Kidney (tissue), 14 donors: Measurements from ENCODE around the gene TBC1D5. TPM values are rescaled to one million over a fixed set of nuclear protein-coding genes. Genes with fewer than 3 reads are reported as not detected.
A peak's percentile ranks its signal among the peaks of the same experiment; 100 is the strongest.
"Not testable (repeated sequence)": the region's sequence is repeated elsewhere in the genome, so short reads cannot be mapped to it uniquely, and the experiment has no call there.

Source experiments
- DNase-seq, 5 donors: peaks; one replicate each; pipeline ENCODE4 v3.0.0-alpha.2; 2013 to 2020
- FAIRE-seq: peaks from 2 replicates; lab custom pipeline; 2012; peaks lifted over from hg19 to GRCh38; lab: Jason Lieb, UNC
- H3K27ac ChIP-seq, 2 donors: one replicate each; pipeline ENCODE4 v1.7.0; 2013; ENCODE audit warnings: low read depth in 2 of 2, low read length in 2 of 2, inconsistent platforms in 1 of 2
- H3K27me3 ChIP-seq: one replicate; pipeline ENCODE4 v1.7.1; 2013; ENCODE audit warnings: low read length, inconsistent platforms; ENCODE audit not compliant: control insufficient read depth, insufficient read depth
- H3K36me3 ChIP-seq, 3 donors: one replicate each; pipeline versions ENCODE4 v1.7.0 to v1.7.1; 2013; ENCODE audit warnings: low read length in 3 of 3, control low read depth in 1 of 3, inconsistent platforms in 1 of 3; ENCODE audit not compliant: insufficient read depth in 3 of 3, control insufficient read depth in 2 of 3
- H3K4me1 ChIP-seq, 3 donors: one replicate each; pipeline versions ENCODE4 v1.7.0 to v1.7.1; 2013; ENCODE audit warnings: low read length in 3 of 3, inconsistent platforms in 1 of 3, low read depth in 1 of 3; ENCODE audit not compliant: control insufficient read depth in 2 of 3, insufficient read depth in 2 of 3
- H3K4me3 ChIP-seq, 3 donors: one replicate each; pipeline versions ENCODE4 v1.7.0 to v1.8.1; 2013; ENCODE audit warnings: low read length in 3 of 3, control low read depth in 1 of 3, inconsistent platforms in 1 of 3
- H3K9ac ChIP-seq, 3 donors: one replicate each; pipeline versions ENCODE4 v1.7.0 to v1.7.1; 2013; ENCODE audit warnings: low read length in 3 of 3, control low read depth in 1 of 3, inconsistent platforms in 1 of 3
- H3K9me3 ChIP-seq, 3 donors: one replicate each; pipeline versions ENCODE4 v1.7.0 to v1.7.1; 2013; ENCODE audit warnings: low read length in 3 of 3, control low read depth in 1 of 3, inconsistent platforms in 1 of 3; ENCODE audit not compliant: control insufficient read depth in 2 of 3, insufficient read depth in 1 of 3
- intact Hi-C: fragments of 100-400 bp; cut with DNase I; formaldehyde crosslinking; loops from one replicate; pipeline ENCODE4 v1.11.1; 2022
- polyA plus RNA-seq: library from polyadenylated mRNA; stranded (reverse); fragments of 350-450 nt; fragmentation: Illumina TruSeq; extraction: RNeasy Lipid Tissue Mini Kit (QIAGEN cat#74804); gene quantifications from one replicate; pipeline ENCODE4 v1.2.3, GENCODE V29; 2014; ENCODE audit warnings: low read depth, low replicate concordance; ENCODE audit not compliant: insufficient read depth
- total RNA-seq: library from RNA; stranded (reverse); fragmentation: NEBNext Ultra II Directional; extraction: Animal tissue kit (Norgen Biotek cat#: 25700); gene quantifications from one replicate; pipeline ENCODE4 v1.2.1, GENCODE V29; 2021
- TF ChIP-seq, protein P1 (sequence below): IDR thresholded peaks from 3 replicates; pipeline ENCODE4 v1.5.1; 2012; ENCODE audit warnings: mild to moderate bottlenecking, moderate library complexity, borderline replicate concordance; ENCODE audit not compliant: insufficient read depth; ENCODE audit errors: extremely low read depth
- donor health status: control.
- donor health status: control.
- donor health status: control.
- donor health status: control.
- donor health status: control.
- donor health status: DM: yes; HTN: yes; CAD: no.
- donor health status: Normal renal cell carcinoma (clear cell type).

The TBC1D5 gene
- total and polyA plus RNA-seq, 2 donors from 2014 or later: 9.7 to 77.7 TPM

- Histone ChIP-seq H3K9ac (no peak overlapping the region), H3K27ac (no peak overlapping the region), H3K36me3 (no peaks in the 10 kb centered on the region), H3K4me1 (no peaks in the 10 kb centered on the region), H3K4me3 (no peak overlapping the region), H3K9me3 (no peaks in the 10 kb centered on the region), H3K27me3 (no peaks in the 10 kb centered on the region)
- intact Hi-C loops: no loop called here
- FAIRE-seq (no peak), DNase-seq (no peak)
- TF ChIP-seq, protein P1, sequence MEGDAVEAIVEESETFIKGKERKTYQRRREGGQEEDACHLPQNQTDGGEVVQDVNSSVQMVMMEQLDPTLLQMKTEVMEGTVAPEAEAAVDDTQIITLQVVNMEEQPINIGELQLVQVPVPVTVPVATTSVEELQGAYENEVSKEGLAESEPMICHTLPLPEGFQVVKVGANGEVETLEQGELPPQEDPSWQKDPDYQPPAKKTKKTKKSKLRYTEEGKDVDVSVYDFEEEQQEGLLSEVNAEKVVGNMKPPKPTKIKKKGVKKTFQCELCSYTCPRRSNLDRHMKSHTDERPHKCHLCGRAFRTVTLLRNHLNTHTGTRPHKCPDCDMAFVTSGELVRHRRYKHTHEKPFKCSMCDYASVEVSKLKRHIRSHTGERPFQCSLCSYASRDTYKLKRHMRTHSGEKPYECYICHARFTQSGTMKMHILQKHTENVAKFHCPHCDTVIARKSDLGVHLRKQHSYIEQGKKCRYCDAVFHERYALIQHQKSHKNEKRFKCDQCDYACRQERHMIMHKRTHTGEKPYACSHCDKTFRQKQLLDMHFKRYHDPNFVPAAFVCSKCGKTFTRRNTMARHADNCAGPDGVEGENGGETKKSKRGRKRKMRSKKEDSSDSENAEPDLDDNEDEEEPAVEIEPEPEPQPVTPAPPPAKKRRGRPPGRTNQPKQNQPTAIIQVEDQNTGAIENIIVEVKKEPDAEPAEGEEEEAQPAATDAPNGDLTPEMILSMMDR: no peak
These were observed 86.7 kb downstream of the TBC1D5 start for GRCh38 chr3:17655743-17656142.

- H3K27me3 ChIP-seq, intact Hi-C loops, DNase-seq, H3K9me3 ChIP-seq, FAIRE-seq, H3K27ac ChIP-seq, H3K4me1 ChIP-seq, H3K9ac ChIP-seq, H3K4me3 ChIP-seq, H3K36me3 ChIP-seq: not testable (repeated sequence)
These were observed 92.7 kb downstream of the TBC1D5 start for GRCh38 chr3:17649748-17650147.

- H3K27ac ChIP-seq, H3K4me1 ChIP-seq, DNase-seq, H3K9me3 ChIP-seq, H3K27me3 ChIP-seq, FAIRE-seq, H3K4me3 ChIP-seq, intact Hi-C loops, H3K9ac ChIP-seq, H3K36me3 ChIP-seq: not testable (repeated sequence)
These were observed 93.6 kb downstream of the TBC1D5 start for GRCh38 chr3:17648630-17649355.

DNA sequence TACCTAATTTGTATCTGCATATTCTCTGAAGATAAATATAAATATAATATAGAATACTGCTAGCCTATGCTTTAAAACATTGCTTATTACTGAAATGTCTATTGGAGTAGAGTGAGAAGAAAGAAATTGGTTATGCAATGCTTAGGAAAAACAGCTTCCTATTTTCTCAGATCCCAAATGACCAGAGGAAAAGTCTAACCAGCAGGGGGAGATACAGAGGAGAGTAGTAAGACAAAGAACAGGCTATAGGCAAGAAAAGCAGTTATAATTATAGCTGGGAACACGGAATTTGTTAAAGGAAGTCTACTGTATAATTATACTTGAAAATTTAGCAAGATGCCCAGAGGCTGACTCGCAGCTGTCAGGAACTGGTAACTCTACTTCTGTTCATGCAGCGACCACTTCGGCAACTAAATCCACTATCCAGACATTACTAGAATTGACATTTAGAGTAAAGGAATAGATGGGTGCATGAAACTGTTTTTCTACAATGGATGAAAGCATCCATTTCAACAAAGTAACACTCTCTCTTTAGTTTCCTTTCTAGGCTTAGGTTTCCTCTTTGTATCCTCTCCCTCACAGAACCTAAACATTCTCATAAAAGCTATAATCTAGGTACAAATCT, 97.2 kb downstream of the TBC1D5 start:
- intact Hi-C loops: no loop called here
- Histone ChIP-seq H3K27ac (no peak overlapping the region), H3K4me3 (no peak overlapping the region), H3K27me3 (no peaks in the 10 kb centered on the region), H3K9me3 (no peaks in the 10 kb centered on the region), H3K9ac (no peak overlapping the region), H3K4me1 (peaks cover 0 to 2% (median 0%) of the 10 kb centered on the region in 3 donors), H3K36me3 (no peaks in the 10 kb centered on the region)
- DNase-seq (peak in 3 of 5 donors; percentile 14 to 82 (median 69)), FAIRE-seq (peak; percentile 94)
- TF ChIP-seq, protein P1: peak; percentile 51
